SK-N-SH (cell line): ENCODE measurements around the gene EIF4E2.

Source experiments
- CHD2 ChIP-seq: fragments of 150-350 bp; IDR thresholded peaks from 2 replicates; pipeline ENCODE4 v1.6.1; 2018; ENCODE audit warnings: low read length; ENCODE audit not compliant: partially characterized antibody
- CTCF ChIP-seq: fragments of 200-600 bp; sonication (generic); IDR thresholded peaks from 2 replicates; pipeline ENCODE4 v1.6.1; 2017; ENCODE audit warnings: antibody characterized with exemption, mild to moderate bottlenecking, moderate library complexity
- EP300 ChIP-seq, 2 experiments: IDR thresholded peaks; 2 replicates each; pipeline versions ENCODE4 v1.4.0 to v1.6.1; 2012; ENCODE audit warnings: borderline replicate concordance in 1 of 2, low read depth in 1 of 2, low read length in 1 of 2
- MAX ChIP-seq: IDR thresholded peaks from 2 replicates; pipeline ENCODE4 v1.4.0; 2012; ENCODE audit warnings: low read depth
- RFX5 ChIP-seq: IDR thresholded peaks from 2 replicates; pipeline ENCODE4 v1.6.1; 2012; ENCODE audit warnings: mild to moderate bottlenecking, improper control_type of control experiment, low read length
- RXRA ChIP-seq: IDR thresholded peaks from 2 replicates; pipeline ENCODE4 v1.4.0; 2012; ENCODE audit warnings: low read depth, mild to moderate bottlenecking, borderline replicate concordance
- TAF1 ChIP-seq: IDR thresholded peaks from 2 replicates; pipeline ENCODE4 v1.6.1; 2012; ENCODE audit warnings: low read depth, mild to moderate bottlenecking, low read length, moderate library complexity, borderline replicate concordance
- TEAD4 ChIP-seq: IDR thresholded peaks from 2 replicates; pipeline ENCODE4 v1.4.0; 2012; ENCODE audit warnings: mild to moderate bottlenecking, borderline replicate concordance; ENCODE audit not compliant: insufficient read depth
- ZBTB33 ChIP-seq: IDR thresholded peaks from 2 replicates; pipeline ENCODE4 v1.4.0; 2012; ENCODE audit warnings: low read depth, borderline replicate concordance

GRCh38 chr2:232501331-232501771 is 49.1 kb upstream of the EIF4E2 start:
- TF ChIP-seq CTCF (no peak), RXRA (no peak), TAF1 (no peak), TEAD4 (no peak), CHD2 (no peak), MAX (no peak), EP300 (IDR thresholded peaks at IDR 0.05; ENCODE audit: borderline replicate concordance in 1 of 2, low read depth in 1 of 2, low read length in 1 of 2) (no peak), RFX5 (no peak), ZBTB33 (no peak)
